Ramos (cell line): ENCODE results near the gene KRT85.
"Not testable (repeated sequence)": the region's sequence is repeated elsewhere in the genome, so short reads cannot be mapped to it uniquely, and the experiment has no call there.

Experiments
- in situ Hi-C: fragments of 300-500 bp; cut with MboI; formaldehyde crosslinking; loops from one replicate; pipeline ENCODE4 v1.14.3; 2022; ENCODE audit warnings: low sequenced_read_pairs; ENCODE audit not compliant: unreplicated experiment

KRT85 gene

DNA sequence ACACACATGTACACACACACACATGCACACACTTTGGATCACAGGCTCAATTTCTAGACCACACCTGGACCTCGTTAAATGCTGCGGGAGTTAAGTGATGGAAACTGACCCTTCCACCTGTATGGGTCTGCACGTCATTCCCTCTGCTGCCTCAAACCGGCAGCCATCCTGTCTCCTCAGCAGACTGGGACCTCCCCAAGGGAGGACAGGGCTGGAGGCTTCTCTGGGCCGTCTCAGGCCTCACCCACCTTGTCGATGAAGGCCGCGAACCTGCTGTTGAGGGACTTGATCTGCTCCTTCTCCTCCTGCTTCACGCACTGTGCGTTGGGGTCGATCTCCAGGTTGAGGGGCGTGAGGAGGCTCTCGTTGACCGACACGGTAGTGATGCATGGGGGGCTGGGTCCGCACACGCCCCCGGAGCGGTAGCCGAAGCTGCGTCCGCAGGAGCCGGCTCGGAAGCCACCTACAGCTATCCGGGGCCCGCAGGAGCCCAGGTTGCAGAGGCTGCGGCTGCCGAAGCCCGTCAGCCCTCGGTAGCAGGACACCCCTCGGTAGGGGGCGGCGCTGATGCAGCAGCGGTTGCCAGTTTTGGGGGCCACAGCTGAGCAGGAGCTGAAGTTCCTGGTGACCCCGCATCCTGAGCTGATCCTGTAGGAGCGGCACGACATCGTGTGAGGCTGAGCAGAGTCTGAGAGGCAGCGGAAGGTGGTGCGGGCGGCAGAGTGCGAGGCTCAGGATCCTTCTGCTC is at the start of gene KRT85:
Gene KRT85, minus strand, starts transcription at position 744 of the 748 bp plus-strand sequence. Its CDS starts 76 bp downstream, at position 668.
- in situ Hi-C loops, result no loop called here

DNA sequence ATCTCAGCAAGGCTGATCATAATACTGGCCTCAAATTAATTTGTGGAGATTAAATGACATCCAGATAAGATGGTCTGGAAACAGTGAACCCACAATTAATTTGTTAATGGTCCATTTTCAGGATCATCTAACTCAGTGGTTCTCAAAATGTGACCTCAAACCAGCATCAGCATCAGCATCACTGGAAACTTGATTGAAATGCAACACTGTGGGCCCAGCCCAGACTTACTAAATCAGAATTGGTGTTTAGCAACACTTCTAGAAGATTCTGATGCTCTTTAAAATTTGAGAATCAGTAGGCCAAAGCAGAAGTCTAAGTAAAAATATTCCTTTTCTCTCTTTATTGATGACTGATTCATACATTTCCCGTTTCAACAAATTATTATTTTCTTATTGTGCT is 49.5 kb upstream of the KRT85 start:
- in situ Hi-C loops, result no loop called here

DNA sequence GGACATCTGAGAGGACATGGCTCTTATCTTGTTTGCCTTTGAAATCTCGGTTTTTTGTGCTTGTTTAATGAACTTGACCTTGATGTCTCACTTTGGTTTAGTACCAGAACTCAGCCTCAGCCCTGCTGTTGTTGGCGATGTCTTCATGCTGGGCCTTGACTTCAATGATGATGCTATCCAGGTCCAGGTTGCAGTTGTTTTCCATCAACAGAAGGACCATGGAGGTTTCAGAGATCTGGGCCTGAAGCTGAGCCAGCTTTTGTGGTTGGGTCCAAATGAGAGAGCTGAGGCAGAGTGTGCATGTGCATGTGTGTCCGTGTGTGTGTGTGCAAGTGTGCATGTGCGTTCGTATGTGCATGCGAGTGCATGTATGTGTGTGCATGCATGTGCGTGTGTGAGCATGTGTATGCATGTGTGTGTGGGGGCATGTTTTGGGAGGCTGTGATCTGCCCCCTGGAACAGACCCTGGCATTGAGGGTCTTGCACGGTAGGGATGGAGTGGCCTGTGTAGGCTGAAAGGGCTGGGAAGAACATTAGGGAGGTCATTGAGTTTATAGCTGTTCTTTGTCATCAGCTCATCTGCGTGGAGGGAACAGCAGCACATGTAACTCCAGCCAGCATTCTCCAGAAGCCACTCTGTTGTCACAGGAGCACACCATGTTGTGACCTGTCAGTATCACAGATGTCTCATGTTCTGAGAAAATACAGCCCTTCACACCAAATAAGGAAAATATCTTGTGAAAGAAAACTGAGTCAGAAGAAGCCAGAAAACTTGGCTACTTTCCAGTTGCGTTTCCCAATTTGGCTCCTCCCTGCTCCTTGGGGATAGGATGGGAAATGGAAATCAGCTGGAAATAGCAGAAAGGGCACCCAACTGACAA is 48.8 kb upstream of the KRT85 start:
- in situ Hi-C loops, result no loop called here

DNA sequence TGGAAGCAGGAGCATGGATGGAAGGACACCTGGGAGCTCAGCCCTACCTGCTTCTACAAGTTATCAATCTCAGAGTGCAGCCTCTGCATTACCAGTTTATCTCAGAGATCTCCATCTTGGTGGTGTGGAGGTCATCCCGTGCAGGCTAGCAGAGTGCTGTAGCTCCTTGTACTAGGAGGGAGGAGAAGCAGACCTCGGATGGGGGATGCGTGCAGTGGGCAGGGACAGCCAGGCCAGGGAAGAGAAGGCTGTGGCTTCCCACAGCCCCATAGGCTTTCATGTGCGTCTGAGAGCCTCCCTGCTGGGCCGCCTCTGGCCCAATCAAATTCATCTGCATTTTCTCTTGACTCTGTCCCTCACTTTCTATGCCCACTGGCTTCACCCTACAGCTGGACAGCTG is 47.7 kb upstream of the KRT85 start:
- in situ Hi-C loops, result no loop called here

DNA sequence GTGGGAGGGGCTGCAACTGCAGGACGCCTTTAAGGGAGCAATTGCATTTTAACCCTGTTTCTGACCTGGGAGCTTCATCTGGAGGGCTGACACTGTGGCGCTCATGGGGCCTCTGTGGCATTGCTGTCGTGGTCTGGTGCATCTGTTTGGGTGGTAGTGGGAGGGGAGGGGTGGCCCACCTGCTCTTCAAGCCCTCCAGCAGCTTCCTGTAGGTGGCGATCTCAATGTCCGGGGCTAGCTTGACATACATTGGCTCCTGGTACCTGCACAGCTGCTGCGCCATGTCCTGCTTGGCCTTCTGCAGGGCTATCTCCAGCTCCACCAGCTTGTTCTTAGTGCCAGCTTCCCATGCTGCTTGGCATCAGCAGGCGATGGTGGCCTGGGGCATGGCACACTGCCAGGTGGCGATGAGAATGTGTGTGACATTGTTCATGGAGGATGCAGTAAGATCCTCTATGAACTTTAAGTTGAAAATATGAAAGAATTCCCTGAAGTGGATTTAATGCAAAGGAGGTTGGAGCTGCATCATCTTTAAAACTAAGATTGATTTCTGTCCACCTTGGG is 46.6 kb upstream of the KRT85 start:
- in situ Hi-C loops, result no loop called here

DNA sequence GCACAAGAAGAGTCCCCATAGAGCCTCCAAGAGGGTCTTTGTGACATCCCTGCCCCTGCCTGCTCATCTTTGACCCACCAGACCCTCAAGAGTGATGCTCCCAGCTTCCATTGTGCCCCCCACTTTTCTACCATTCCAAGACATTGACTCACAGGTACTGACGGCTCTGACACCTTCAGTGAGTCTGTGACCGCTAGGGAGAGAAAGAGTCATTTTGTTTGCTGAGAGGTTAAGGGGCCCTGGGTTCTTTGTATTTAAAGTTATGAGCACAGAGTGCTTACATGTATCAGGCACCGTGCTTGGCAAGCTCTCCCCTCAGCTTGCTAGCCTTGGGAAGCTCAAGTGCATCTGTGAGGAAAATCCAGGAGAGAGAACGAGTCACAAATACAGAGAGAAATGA is 45.9 kb upstream of the KRT85 start:
- in situ Hi-C loops, result no loop called here

DNA sequence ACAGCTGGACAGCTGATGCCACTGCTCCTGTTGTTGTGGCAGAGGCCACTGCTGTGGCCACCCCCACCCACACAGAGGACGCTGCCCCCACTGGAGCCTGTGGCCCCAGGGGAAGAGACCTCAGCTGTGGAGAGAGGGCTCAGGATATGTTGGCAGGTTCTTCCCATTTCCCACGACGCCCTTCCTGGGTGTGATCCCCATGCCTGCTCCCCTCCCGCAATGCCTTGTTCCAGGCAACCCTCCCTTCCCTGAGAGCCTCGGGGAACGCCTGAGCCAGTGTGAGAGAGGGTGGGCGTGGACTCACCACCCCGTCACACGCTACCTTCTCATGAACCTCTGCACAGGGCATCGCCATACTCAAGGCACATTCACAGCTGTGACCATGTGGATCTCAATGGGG is 44.5 kb upstream of the KRT85 start:
- in situ Hi-C loops, result no loop called here

DNA sequence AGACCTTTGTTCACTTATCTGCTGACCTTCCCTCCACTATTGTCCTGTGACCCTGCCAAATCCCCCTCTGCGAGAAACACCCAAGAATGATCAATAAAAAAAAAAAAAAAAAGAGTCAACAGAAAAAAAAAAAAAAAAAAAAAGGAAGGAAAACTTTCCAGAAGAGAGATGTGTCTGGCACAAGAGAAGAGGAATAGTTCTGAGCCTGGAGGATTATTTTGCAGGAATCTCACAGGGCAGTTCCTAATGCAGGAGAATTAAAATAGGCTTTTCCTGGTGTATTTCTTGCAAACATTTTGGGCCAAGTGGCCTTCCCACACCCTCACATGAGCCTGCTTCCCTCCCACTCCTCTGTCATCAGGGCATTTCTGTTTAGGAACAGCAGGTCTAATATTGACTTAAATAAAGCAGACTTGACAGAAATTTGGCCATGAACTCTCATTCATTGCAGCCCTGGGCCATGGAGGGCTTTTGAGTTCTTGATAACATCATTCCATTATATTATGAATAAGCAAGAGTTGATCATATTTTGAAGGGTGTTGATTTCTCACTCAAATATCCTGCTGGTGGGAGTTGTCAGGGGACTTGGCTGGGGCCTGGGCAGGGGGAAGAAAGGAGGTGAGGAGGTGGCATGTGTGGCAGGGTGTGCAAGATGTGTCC is 43.4 kb upstream of the KRT85 start:
- in situ Hi-C loops, result not testable (repeated sequence)

DNA sequence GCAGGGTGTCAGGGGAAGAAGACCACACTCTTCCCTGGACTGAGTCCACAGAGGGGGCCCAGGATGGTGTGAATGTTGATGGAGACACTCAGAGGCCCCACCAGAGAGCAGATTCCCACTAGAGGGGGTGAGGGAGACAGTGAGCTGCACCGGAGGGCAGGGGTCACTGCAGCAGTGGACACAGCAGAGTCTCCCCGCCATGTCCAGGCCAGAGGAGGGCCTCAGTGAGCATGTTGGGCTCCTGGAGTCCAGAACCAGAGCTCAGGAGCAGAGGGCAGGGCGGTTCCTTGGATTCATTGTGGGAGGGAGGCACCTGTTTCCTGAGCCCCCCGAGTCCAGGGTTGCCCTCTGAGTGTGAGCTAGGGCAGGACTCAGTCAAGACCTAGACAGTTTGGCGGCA is 40.6 kb upstream of the KRT85 start:
- in situ Hi-C loops, result no loop called here

DNA sequence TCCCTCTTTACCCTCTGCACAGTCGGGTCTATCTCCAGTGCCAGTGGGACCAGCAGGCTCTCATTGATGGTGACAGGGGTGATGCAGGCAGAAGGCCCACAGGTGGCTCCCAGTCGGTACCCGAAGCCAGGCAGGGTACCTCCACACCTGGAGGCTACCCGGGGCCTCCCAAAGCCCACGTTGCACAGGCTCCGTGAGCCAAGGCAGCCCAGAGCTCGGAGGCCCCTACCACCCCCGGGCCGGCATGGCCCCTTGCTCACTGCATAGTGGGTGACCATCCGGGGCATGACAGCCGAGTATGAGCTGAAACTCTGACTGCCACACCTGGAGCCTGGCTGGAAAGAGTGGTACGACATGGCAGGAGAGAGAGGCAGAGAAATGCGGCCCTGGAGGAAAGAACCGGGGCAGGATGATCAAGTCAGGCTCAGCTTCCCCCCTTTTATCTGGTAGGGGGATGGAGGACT is 38.7 kb upstream of the KRT85 start, which contains the start of gene KRT82:
Gene KRT82, minus strand, starts transcription at position 414 of the 464 bp plus-strand sequence. Its CDS starts 58 bp downstream, at position 356.
- in situ Hi-C loops, result no loop called here

DNA sequence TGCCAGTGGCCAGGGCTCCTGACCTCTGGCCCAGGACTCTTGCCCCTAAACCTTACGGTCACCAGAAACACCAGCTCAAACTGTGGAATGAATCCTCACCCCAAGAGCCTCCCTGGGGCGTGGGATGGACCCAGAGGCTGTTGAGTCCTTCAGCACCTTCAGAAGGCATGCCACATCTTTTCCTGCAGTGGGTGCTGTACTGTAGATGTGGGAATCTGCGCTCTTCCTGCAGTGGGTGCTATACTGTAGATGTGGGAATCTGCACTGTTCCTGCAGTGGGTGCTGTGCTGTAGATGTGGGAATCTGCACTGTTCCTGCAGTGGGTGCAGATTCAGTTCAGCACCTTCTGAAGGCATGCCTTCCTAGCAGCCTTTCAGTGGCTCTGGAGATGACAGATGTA is 37.7 kb upstream of the KRT85 start:
- in situ Hi-C loops, result no loop called here

DNA sequence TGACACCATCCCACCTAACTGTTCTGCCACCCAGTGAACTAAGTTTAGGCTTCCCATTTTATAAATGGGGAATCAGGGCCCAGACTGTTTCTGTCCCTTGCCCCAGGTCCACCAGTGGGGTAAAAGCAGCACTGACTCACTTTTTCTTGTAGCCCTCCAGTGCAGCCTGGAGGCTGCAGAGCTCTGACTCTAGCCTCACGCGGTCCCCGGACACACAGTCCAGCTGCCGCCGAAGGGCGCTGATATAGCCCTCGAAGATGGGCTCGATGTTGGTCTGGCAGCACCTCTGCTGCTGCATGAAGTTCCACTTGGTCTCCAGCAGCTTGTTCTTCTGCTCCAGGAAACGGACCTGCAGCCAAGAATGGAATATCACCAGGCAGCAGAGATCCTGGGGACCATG is 36.3 kb upstream of the KRT85 start:
- in situ Hi-C loops, result no loop called here

DNA sequence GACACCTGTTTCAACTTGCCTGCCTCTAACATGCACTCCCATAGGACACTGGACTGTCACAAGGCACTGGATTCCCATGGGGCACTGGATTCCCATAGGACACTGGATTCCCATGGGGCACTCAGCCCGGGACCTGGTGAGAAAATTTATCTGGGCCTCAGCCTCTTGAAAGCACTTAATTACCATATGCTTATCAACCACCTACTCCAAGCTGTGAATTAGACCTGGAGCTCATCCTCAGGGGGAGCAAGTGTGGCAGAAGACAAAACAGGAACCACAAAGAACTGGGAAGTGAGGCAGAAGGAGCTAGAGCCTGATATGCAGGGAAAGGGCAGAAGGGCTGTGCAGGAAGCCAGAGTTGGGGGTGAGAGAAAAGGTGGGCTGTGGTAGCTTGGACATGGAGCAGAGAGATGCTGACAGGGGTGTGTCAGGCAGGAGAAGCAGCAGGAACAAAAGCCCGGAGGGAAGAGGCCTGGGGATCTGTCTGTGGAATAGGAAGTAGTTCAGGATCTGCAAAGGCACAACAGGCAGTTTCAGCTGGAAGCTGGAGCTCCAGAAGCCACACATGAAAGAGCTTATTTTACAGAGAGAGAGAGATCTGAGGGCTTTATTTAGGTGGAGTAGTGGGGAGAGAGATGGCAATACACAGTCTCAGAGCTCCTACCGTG is 35.7 kb upstream of the KRT85 start:
- in situ Hi-C loops, result no loop called here

DNA sequence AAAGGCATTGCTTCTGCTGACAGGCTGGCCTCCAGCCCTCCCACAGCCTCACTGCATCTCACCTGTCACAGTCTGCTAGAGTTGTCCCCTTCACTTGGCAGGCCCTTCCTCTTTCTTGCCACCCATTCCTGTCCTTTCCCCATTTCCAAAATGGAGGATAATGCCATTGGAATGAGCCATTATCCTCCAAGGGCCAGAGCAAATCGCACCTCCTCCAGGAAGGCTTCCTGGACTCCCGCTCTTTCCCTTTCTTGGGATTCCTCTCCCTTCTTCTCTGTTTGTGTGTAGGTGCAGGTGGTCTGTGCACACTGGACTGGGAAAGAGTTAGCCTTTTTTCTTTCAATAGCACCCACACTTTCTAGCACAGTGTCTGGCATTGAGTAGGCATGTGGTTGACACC is 35.1 kb upstream of the KRT85 start:
- in situ Hi-C loops, result no loop called here

DNA sequence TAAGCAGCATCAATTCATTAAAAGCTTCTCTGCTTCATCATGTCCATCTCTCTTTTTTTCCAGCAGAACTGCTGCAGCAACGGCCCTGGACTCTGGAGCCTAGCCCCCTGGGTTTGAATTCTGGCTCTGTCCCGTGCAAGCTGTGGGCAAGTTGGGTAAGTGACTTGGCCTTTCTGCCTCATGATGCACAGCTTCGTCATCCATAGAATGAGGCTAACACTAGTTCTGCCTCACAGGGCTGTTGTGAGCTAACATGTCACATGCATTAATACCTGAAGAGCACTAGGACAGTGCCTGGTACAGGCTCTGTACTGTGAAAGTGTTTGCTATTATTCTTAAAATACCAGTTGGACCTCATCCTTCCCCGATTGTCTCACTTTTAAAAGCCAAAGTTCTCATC is 34.6 kb upstream of the KRT85 start:
- in situ Hi-C loops, result no loop called here

DNA sequence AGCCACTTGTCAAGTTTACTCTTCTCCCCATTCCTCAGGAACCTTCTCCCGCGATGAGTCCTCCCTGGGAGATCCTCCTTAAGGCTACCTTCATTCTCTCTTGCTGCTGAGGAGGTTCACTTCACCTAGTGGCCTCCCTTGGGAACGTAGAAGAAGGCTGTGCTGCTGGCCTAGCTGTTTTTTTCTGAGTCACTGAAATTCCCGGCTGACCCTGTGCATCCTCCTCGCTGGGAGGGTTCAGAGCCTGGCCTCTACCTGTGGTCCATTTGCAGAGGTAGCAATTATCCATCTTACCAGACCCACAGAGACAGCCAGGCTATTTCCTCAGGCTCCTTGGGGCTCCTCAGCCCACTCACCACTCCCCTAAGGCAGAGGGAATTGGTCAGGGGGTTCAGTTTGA is 34.2 kb upstream of the KRT85 start:
- in situ Hi-C loops, result no loop called here

DNA sequence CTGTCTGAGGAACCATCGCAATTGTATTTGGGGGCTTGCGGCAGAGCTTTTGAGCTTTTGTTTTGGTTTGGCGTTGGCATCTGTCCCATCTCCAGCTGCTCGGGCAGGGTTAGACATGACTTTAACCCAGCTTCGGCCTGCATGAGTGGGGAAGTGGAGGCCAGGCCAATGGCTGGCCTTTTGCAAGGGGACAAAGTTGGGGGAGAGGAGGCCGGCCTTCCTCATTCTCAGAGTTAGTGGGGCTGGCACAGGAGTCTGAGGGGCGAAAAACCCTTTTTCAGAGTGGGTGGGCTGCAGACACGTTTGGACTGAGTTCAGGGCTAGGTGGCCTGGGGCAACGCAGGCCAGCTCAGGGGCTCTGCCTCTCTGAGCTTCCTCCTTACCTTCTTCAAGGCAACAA is 33.6 kb upstream of the KRT85 start:
- in situ Hi-C loops, result no loop called here

DNA sequence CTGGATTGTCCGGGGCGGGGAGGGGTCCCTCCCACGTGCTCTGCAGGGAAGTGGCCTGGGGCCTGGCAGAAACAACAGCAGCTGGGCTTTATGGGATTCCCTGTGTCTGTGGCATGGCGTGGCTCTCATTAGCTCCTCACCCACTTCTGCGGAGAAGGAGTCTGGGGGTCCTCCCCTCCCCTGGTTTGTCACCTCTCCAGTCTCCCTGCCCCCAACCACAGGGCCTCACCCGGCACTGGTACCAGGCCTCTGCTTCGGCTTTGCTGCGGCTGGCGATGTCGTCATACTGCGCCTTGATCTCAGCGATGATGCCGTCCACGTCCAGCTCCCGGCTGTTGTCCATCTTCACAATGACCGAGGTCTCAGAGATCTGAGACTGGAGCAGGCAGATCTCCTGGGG is 32.5 kb upstream of the KRT85 start:
- in situ Hi-C loops, result no loop called here

DNA sequence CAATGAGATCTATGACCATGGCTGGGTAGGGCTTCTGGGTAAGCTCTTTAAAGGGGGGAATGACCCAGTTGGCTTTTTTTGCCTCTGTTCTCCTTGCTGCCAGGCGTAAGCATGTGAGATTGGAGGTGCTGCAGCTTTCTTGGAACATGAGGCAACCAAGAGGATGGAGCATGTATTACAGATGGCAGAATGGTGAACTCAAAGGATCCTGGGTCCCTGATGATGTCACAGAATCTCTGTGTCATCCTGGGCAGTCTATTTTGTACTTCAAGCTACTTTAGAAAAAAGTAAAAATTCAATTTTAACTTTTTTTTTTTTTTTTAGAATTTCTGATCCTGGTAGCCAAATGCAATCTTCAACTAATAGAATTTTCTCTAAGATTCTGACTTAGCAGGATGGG is 30.9 kb upstream of the KRT85 start:
- in situ Hi-C loops, result no loop called here

DNA sequence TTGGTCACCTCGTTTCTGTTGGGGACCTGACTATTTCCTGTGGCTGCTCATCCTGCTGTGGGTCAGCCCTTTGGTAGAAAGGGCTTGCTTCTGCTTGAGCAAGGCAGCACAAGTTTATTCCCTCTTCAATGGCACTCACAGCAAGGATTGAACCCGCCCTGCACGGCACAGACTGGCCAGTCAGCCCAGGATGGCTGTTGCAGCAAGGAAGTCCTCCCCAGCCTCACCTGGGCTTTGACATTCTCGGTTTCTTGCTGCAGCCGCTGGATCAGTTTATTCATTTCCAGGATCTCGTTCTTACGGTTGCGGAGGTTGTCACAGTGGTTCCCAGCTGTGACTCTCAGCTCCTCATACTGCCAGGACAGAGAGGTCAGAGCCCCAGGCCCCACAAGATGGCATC is 29.4 kb upstream of the KRT85 start:
- in situ Hi-C loops, result no loop called here
